ENCODE data around the gene RAP1GDS1.
"Not testable (repeated sequence)": the region's sequence is repeated elsewhere in the genome, so short reads cannot be mapped to it uniquely, and the experiment has no call there.

RAP1GDS1 gene

GRCh38 chr4:98289375-98289774 lies 28.2 kb downstream of the RAP1GDS1 start:
- DNase-seq = no peak

GRCh38 chr4:98290511-98290910 lies 29.3 kb downstream of the RAP1GDS1 start:
- DNase-seq = no peak

- no peak for DNase-seq
Observed at GRCh38 chr4:98293104-98293887, 32.1 kb downstream of the RAP1GDS1 start.

DNA sequence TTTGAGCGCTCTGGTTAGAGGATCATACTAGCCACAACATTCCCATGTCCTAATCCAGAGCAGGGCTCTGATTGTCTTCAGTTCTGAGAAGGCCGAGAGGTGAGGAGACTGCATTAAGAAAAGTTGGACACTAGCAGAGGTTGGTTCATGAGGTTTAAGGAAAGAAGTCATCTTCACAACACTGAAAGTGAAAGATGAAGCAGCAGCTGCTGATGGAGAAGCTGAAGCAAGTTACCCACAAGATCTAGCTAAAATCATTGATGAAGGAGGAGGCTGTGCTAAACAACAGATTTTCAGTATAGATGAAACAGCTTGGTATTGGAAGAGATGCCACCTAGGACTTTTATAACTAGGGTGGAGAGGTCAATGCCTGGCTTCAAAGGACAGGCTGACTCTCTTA lies 36.8 kb downstream of the RAP1GDS1 start:
- no peak for DNase-seq

GRCh38 chr4:98300706-98301105 lies 39.5 kb downstream of the RAP1GDS1 start:
- no peak for DNase-seq

- DNase-seq = no peak
Observed at GRCh38 chr4:98305576-98305975, 44.4 kb downstream of the RAP1GDS1 start.

DNA sequence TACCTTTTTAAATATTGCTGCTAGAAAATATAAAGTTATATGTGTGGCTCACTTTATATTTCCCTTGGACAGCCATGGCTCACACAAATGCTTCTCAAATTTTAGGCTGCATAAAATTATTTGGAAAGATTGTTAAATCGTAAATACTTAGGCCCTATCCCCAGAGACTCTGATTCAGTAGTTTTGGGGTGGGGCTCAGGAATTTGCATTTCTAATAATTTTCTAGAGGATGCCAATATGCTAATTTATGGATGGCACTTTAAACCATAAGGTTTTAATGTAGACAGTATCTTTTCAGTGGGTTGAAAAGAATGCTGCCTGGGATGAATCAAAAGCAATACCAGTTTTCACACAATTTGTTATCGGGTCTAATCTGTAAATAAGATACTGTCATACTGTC lies 49.7 kb downstream of the RAP1GDS1 start:
- DNase-seq = no peak

DNA sequence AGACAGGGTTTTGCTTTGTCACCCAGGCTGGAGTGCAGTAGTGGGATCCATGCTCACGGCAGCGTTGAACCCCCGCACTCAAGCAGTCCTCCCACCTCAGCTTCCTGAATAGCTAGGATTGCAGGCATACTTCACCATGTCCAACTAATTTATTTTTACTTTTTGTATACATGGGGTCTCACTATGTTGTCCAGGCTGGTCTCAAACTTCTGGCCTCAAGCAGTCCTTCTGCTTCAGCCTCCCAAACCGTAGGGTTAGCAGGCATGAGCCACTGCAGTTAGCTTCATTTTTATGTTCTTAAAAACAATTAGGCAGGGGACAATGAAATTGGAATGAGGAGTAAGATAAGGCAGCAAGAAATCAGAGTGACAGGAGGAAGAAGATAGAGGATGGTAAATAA lies 50.5 kb downstream of the RAP1GDS1 start:
- no peak for DNase-seq

- DNase-seq = no peak
Observed at GRCh38 chr4:98314791-98315565, 53.8 kb downstream of the RAP1GDS1 start.

GRCh38 chr4:98318521-98318920 lies 57.3 kb downstream of the RAP1GDS1 start:
- DNase-seq = no peak

DNA sequence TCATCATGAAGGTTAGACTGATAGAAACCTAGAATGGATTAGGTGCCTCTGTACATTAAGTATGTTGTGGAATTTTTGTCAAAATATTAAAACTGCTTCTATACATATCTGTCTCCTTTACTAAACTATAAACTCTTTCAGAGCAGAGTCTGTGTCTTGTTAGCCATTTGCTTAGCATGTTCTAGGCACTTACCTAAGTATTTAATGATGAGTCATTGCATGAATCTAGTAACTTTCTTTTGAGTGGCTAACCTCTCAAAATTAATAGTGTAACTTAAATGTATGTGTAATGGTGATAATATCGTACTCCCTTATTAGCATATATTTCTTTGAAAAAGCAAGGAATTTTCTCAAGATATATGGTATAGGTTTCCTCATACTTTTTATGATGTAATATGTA lies 57.8 kb downstream of the RAP1GDS1 start:
- DNase-seq = no peak

DNA sequence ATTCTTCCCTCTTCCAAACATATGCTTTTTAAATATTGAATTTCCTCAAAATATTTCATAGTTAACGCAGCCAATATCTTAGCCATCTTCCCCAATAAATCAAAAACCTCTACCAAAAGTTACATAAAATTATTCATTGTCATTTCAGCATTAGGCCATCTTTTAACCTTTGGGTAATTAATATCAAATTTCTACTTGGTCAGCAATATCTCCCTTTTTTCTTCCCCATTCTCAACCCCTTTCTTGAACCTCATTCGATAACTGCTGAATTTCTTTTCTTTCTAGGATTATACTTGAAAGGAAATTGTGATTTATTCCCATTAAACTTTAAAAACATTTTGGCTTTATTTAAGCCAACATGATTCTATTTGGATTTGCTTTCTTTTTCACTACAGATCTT lies 65.0 kb downstream of the RAP1GDS1 start:
- DNase-seq = no peak

DNA sequence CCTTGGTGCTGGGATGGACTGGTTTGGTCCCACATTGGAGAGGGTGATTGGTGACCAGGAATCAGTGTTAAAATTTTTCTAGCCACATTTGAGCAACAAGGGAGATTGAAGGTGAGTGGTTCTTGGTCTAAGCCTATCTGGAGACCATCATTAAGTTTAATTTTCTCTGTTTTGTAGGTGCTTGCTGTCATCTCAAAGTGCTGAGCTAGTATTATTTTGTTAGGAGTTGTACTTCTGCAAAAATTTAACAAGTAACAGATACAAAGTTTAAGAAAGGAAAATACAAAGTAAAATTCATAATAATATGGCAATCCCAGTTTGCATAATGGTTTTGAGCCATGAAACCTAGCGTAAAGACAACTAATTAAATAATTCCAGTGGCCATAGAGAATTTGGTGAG lies 66.5 kb downstream of the RAP1GDS1 start:
- no peak for DNase-seq

- DNase-seq = not testable (repeated sequence)
Observed at GRCh38 chr4:98329879-98330640, 68.9 kb downstream of the RAP1GDS1 start.

DNA sequence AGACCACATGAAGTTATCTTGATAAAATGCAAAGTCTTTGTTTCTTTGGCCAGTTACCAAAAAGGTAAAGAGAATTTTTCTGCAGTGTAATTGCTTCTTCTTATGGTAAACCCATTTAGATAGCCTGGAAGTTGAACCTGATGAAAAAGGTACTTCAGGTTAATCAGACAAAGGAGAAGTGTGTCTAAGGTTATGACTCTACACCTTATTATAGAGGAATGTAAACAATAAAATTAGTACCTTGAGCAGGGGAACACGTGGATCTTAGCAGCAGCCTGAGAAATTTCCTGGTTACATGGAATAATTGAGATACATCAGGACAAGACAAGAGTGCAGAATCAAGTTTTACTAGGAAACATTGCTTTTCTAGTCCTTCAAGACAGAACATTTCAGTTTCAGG lies 70.8 kb downstream of the RAP1GDS1 start:
- DNase-seq = no peak

DNA sequence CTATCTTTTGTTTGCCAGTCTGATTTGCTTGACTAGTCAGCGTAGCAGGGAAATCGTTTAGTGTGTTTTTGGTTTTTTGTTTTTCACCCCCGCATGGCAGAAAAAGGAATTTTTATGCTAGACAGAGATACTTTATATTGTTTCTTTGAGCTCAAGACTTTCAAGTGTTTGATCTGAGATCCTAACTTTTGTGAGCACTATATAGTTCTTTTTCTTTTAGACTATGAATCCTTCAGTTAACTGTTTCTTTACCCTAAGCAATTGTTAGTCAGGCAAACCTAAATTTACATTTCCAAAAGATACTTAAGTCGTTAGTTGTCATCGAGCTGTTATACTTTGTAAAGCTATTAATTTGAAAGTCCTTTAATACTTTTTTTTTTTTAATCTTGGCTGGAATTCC lies 73.3 kb downstream of the RAP1GDS1 start:
- no peak for DNase-seq

DNA sequence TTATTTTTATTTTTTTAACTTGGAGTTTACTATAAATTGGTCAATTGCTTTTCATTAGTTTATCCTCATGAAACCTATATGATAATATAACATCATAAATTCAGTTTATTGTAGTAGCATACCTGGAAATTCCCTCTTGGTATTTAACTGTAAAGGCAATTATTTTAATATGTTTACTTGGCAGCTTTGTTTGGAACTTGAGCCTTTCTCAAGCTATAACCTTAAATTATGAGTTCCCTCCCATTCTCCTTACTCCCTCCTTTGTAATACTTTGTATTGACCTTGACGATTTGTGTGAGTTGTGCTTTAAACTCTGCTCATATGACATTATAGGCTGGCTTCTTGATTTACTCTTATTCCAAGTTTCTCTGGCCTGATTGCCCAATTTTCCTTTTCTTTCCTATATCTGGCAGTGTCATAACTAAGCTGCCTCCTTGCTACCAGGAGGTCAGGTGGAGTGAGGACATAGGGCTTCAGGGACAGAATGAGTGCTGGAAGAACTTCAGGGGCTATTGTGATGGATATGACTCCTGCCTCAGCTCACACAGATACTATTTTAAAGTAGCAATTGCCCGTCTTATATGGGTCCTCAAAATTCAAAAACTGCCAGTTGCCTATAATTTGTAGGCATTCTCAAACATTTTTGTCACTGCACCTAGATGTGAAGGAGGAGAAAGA lies 77.7 kb downstream of the RAP1GDS1 start:
- DNase-seq = no peak

DNA sequence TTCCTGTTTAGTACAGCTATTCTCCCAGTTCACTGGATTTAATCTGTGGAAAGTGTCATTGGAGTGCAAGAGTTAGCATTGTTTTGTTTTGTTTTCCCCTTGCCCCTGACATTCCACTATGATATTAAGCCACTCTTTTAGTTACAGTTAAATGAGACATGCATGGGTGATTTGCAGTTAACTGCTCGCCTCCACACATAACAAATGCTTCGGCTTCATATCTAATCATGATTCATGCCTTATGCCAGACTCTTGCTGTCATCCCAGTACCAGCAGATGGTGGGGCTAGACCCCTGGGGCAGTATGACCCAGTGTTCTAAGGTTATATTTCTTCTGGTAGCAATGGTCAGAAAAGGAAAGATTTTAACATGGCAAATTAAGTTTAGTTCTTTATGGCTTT lies 80.1 kb downstream of the RAP1GDS1 start:
- no peak for DNase-seq

DNA sequence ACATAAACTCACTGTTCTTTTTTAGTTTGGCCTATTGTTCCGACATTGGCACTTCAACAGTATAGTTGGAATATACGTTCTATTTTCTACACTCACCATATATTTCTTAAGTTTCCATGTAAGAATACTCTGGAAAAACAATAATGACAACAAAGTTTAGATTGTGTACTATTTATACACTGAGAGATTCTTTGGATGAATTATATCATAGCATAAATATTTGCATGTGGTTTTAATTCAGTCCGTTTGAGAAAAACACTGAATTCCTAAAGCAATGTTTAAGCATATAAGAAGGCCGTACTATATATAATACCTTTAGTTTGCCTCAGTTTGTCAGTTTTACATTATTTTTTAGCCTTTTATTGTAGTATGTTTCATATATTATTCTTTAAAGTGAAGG lies 82.4 kb downstream of the RAP1GDS1 start:
- no peak for DNase-seq

DNA sequence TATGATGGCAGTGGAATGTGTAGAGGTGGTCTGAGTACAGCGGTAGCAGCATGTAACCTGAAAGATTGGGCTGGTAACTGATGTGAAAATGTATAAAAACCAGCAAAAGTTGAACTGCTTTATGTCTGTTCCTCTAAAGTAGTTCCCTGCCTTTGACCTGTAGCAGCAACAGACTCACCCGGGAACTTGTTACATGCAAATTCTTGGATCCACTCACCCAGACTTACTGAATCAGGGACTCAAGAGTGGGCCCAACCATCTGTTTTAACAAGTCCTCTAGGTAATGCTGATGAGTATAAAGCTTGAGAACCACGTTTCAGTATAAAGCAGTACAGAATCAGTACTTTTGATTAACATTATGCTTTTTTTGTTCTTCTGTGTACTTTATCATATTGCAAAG lies 84.7 kb downstream of the RAP1GDS1 start:
- DNase-seq = no peak

DNA sequence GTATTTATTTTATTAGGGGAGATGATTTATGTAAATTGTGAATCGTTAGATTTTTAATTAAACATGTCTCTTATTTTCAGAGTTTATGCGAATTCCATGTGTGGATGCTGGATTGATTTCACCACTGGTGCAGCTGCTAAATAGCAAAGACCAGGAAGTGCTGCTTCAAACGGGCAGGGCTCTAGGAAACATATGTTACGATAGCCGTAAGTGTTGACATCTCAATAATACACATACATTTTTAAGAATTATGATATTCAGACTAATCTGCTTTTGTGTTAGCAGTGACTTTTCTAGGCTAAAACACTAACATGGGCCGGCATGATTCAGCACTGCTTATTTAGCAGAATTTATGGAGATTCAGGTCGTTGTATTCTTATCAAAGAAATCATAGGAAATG lies 91.2 kb downstream of the RAP1GDS1 start:
- no peak for DNase-seq

DNA sequence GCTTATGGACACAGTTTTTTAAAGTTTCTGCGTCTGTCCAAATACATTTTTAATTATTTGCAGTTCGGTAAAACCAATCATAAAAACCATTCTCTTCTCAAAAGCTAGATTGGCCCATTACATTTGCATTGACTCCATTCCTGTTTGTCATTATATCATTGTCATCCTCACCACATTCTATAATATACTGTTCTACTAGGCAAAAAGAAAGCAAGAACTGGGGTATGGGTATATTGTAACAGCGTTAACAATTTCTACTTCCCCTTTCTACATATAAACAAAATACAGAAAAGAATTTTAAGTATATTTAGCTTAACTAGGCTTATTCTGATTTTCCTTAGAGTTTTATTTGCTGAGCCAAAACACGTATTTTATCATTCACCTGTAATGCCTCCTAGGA lies 91.8 kb downstream of the RAP1GDS1 start:
- no peak for DNase-seq

DNA sequence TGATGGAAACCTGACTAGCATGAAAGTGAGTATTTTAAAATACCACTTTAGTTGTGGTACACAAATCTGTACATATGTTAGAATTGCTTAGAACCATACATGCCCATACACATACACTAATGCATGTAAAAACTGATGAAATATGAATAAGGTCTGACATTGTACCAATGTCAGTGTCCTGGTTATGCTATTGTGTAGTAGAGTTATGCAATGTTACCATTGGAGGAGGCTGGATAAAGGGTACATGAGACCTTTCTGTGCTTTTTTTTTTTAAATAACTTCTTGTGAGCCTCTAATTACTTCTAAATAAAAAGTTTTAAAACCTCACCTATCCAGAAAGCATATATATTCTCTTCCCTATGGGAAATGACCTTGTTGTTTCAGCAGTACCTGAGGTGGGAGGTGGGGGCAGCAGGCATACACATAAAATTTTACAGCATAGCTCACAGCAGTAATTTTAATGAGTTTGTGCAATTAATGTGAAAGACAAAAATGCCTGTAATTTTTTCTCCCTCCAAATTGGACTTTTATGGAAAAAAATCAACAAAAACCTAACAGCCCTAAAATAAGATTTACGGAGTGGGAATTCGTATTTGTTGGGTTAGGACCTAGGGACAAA lies 97.6 kb downstream of the RAP1GDS1 start:
- no peak for DNase-seq

Measured in NCI-H187 (cell line).